GM12878 (cell line): ENCODE data around the gene PLEKHF1. TPM values are rescaled to one million over a fixed set of nuclear protein-coding genes. Genes with fewer than 3 reads are reported as not detected.

ENCODE experiments used
- EGR1 ChIP-seq, 2 experiments: IDR thresholded peaks; 1 replicate in 1 of 2; 2 replicates in 1 of 2; pipeline ENCODE4 v1.6.1; 2011 to 2012; ENCODE audit warnings: low read depth in 2 of 2, low read length in 2 of 2, borderline replicate concordance in 1 of 2, mild to moderate bottlenecking in 1 of 2, moderate library complexity in 1 of 2
- HCFC1 ChIP-seq: fragments of 150-350 bp; IDR thresholded peaks from 2 replicates; pipeline ENCODE4 v1.6.1; 2014; ENCODE audit warnings: low read length
- IKZF1 ChIP-seq: fragments of 450-650 bp; conservative IDR thresholded peaks from 2 replicates; pipeline ENCODE4 v1.6.1; 2017; ENCODE audit warnings: antibody characterized with exemption, mild to moderate bottlenecking
- IKZF2 ChIP-seq, 2 experiments: fragments of 450-650 bp; IDR thresholded peaks; 2 replicates each; pipeline ENCODE4 v1.6.1; 2017; ENCODE audit warnings: mild to moderate bottlenecking in 2 of 2, moderate library complexity in 2 of 2
- MYB ChIP-seq: fragments of 150-350 bp; IDR thresholded peaks from 2 replicates; pipeline ENCODE4 v1.6.1; 2014; ENCODE audit warnings: mild to moderate bottlenecking, low read depth, low read length, borderline replicate concordance
- NBN ChIP-seq: fragments of 450-650 bp; IDR thresholded peaks from 2 replicates; pipeline ENCODE4 v1.6.1; 2016
- NR2C1 ChIP-seq: fragments of 450-650 bp; IDR thresholded peaks from 2 replicates; pipeline ENCODE4 v1.6.1; 2017; ENCODE audit warnings: antibody characterized with exemption, mild to moderate bottlenecking, moderate library complexity
- PAX5 ChIP-seq: IDR thresholded peaks from 2 replicates; pipeline ENCODE4 v1.6.1; 2011; ENCODE audit warnings: low read depth, low read length, borderline replicate concordance
- POLR2A ChIP-seq: IDR thresholded peaks from 2 replicates; pipeline ENCODE4 v1.6.1; 2011; ENCODE audit warnings: low read depth, mild to moderate bottlenecking, low read length
- RAD21 ChIP-seq: IDR thresholded peaks from 2 replicates; pipeline ENCODE4 v1.6.1; 2011; ENCODE audit warnings: mild to moderate bottlenecking, low read depth, low read length, moderate library complexity; ENCODE audit not compliant: insufficient read depth
- RUNX3 ChIP-seq: IDR thresholded peaks from 2 replicates; pipeline ENCODE4 v1.6.1; 2012; ENCODE audit warnings: low read length, inconsistent platforms
- SIX5 ChIP-seq: IDR thresholded peaks from 2 replicates; pipeline ENCODE4 v1.6.1; 2011; ENCODE audit warnings: mild to moderate bottlenecking, low read depth, low read length, moderate library complexity; ENCODE audit not compliant: severe bottlenecking
- SMARCA5 ChIP-seq: fragments of 450-650 bp; IDR thresholded peaks from 2 replicates; pipeline ENCODE4 v1.6.1; 2017; ENCODE audit warnings: mild to moderate bottlenecking
- SP1 ChIP-seq: IDR thresholded peaks from one replicate; pipeline ENCODE4 v1.6.1; 2011; ENCODE audit warnings: low read depth, low read length
- SPI1 ChIP-seq: IDR thresholded peaks from 2 replicates; pipeline ENCODE4 v1.6.1; 2011; ENCODE audit warnings: low read depth, mild to moderate bottlenecking, low read length, moderate library complexity, borderline replicate concordance; ENCODE audit not compliant: insufficient read depth
- ZNF207 ChIP-seq: fragments of 450-650 bp; IDR thresholded peaks from 2 replicates; pipeline ENCODE4 v1.6.1; 2014; ENCODE audit warnings: antibody characterized with exemption, mild to moderate bottlenecking, borderline replicate concordance
- polyA plus RNA-seq, 11 experiments: library from polyadenylated mRNA; depleted of rRNA in 4 of 11; unstranded in 6 of 11; stranded (reverse) in 5 of 11; fragments of >200 nt; fragmentation: Nextera tagmentation in 4 of 11; fragmentation: Illumina TruSeq in 1 of 11; extraction: Ambion mirVana in 4 of 11; extraction: Trizol in 1 of 11; gene quantifications; 1 replicate in 1 of 11; 2 replicates in 10 of 11; pipeline versions ENCODE4 v1.2.1 to v1.2.3, GENCODE V29; 2011 to 2016; ENCODE audit warnings: inconsistent platforms in 2 of 11, missing spikeins in 2 of 11, low read depth in 1 of 11
- total RNA-seq, 4 experiments: library from RNA; depleted of rRNA in 3 of 4; stranded (reverse); fragments of >200 nt in 3 of 4; fragmentation: Illumina TruSeq in 1 of 4; extraction: Trizol in 1 of 4; gene quantifications; 2 replicates each; pipeline versions ENCODE4 v1.2.1 to v1.2.3, GENCODE V29; 2013 to 2021
- TF ChIP-seq, protein P1 (sequence below): fragments of 450-650 bp; IDR thresholded peaks from 2 replicates; pipeline ENCODE4 v1.6.1; 2016; ENCODE audit warnings: mild to moderate bottlenecking
- TF ChIP-seq, protein P2 (sequence below): IDR thresholded peaks from 2 replicates; pipeline ENCODE4 v1.6.1; 2012; ENCODE audit warnings: improper control_type of control experiment, low read depth, low read length; ENCODE audit not compliant: insufficient replicate concordance

The PLEKHF1 gene
- total and polyA plus RNA-seq, 10 of the 15 experiments (the other 5 are each of a cell fraction or from before 2014, with no cell fraction given): 0.10 to 20.3 (median 15.3) TPM

DNA sequence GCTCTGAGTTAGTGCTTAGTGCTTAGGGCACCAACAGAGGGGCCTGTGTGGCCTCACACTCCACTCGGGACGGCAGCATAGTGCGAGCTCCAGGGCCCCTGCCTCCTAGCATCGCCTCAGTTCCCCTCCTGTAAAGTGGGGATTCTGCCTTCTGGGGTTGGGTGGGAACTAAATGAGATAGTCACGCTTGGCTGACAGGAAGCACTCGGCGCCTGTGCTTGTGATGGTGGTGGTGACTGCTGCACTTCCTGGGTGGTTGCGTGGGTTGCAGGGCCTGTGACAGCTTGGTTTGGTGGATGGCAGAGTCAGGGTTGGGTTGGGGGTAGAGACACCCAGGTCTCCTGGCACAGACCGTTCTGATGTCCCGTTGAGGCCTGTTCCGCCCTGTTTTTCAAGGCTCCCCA is 7.7 kb downstream of the PLEKHF1 start (continued):
- TF ChIP-seq HCFC1 (no peak), SP1 (peak; percentile 29), ZNF207 (no peak), IKZF1 (peak; percentile 47), MYB (no peak), RUNX3 (peak; percentile 74), SIX5 (no peak), RAD21 (no peak), PAX5 (peak; percentile 100), SMARCA5 (0 out of 2 replicates have a peak, but pooled peaks have one; percentile 12), EGR1 (IDR thresholded peaks at IDR 0.05; ENCODE audit: borderline replicate concordance in 1 of 2, low read depth in 2 of 2, low read length in 2 of 2) (peak in 1 of 2 experiments; percentile 80; a peak in 2 of 3 replicates), NR2C1 (peak; percentile 73), POLR2A (peak; percentile 74), IKZF2 (IDR thresholded peaks at IDR 0.05) (peak in 1 of 2 experiments; percentile 69; a peak in 2 of 4 replicates), SPI1 (peak; percentile 52; the same call in 1 of the 2 replicates), NBN (0 out of 2 replicates have a peak, but pooled peaks have one; percentile 70)
- TF ChIP-seq, protein P1, sequence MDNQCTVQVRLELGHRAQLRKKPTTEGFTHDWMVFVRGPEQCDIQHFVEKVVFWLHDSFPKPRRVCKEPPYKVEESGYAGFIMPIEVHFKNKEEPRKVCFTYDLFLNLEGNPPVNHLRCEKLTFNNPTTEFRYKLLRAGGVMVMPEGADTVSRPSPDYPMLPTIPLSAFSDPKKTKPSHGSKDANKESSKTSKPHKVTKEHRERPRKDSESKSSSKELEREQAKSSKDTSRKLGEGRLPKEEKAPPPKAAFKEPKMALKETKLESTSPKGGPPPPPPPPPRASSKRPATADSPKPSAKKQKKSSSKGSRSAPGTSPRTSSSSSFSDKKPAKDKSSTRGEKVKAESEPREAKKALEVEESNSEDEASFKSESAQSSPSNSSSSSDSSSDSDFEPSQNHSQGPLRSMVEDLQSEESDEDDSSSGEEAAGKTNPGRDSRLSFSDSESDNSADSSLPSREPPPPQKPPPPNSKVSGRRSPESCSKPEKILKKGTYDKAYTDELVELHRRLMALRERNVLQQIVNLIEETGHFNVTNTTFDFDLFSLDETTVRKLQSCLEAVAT: no peak
- TF ChIP-seq, protein P2, sequence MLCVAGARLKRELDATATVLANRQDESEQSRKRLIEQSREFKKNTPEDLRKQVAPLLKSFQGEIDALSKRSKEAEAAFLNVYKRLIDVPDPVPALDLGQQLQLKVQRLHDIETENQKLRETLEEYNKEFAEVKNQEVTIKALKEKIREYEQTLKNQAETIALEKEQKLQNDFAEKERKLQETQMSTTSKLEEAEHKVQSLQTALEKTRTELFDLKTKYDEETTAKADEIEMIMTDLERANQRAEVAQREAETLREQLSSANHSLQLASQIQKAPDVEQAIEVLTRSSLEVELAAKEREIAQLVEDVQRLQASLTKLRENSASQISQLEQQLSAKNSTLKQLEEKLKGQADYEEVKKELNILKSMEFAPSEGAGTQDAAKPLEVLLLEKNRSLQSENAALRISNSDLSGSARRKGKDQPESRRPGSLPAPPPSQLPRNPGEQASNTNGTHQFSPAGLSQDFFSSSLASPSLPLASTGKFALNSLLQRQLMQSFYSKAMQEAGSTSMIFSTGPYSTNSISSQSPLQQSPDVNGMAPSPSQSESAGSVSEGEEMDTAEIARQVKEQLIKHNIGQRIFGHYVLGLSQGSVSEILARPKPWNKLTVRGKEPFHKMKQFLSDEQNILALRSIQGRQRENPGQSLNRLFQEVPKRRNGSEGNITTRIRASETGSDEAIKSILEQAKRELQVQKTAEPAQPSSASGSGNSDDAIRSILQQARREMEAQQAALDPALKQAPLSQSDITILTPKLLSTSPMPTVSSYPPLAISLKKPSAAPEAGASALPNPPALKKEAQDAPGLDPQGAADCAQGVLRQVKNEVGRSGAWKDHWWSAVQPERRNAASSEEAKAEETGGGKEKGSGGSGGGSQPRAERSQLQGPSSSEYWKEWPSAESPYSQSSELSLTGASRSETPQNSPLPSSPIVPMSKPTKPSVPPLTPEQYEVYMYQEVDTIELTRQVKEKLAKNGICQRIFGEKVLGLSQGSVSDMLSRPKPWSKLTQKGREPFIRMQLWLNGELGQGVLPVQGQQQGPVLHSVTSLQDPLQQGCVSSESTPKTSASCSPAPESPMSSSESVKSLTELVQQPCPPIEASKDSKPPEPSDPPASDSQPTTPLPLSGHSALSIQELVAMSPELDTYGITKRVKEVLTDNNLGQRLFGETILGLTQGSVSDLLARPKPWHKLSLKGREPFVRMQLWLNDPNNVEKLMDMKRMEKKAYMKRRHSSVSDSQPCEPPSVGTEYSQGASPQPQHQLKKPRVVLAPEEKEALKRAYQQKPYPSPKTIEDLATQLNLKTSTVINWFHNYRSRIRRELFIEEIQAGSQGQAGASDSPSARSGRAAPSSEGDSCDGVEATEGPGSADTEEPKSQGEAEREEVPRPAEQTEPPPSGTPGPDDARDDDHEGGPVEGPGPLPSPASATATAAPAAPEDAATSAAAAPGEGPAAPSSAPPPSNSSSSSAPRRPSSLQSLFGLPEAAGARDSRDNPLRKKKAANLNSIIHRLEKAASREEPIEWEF: no peak
